Stimulated activated naive CD8-positive, alpha-beta T cell treated with anti-CD3 and anti-CD28 coated beads, Interleukin-15, Interleukin-2, amounts not matched to agents 100 U/mL and 50 U/mL, for 24 hours (primary cell): ENCODE results near the gene AGBL4.
"Not testable (repeated sequence)": the region's sequence is repeated elsewhere in the genome, so short reads cannot be mapped to it uniquely, and the experiment has no call there.

Source experiments
- ATAC-seq: fragments of 150-1000 bp; cut with Tn5 transposase; one replicate; pipeline ENCODE4 v1.10.0; 2021
- DNase-seq: peaks from one replicate; pipeline ENCODE4 v3.0.0; 2021

Gene AGBL4

DNA sequence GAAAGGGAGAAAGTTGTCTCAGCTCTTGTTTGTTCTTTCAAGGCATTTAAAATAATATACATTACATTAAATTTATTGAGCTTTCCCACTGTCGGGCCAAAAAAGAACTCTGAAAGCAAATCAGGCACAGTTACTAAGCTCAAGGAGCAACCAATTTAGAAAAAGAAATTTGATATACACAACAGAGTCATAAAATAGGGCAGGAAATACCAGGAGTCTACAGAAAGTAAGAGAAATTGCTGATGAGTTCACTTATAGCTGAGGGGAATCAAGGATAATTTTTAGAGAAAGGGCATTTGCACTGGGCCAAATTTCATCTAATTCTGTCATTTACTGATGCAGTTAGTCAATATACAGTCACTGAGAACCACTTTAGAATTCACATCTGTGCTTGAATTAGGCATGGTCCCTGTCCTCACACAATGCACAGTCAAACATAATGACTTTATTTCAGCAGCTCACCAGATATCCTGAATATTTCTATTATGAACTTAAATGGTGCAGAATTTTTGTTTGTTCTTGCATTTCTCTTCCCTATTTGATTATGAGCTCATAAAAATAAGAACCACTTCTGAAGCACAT lies 997.4 kb downstream of the AGBL4 start:
- no peak for ATAC-seq
- no peak for DNase-seq

DNA sequence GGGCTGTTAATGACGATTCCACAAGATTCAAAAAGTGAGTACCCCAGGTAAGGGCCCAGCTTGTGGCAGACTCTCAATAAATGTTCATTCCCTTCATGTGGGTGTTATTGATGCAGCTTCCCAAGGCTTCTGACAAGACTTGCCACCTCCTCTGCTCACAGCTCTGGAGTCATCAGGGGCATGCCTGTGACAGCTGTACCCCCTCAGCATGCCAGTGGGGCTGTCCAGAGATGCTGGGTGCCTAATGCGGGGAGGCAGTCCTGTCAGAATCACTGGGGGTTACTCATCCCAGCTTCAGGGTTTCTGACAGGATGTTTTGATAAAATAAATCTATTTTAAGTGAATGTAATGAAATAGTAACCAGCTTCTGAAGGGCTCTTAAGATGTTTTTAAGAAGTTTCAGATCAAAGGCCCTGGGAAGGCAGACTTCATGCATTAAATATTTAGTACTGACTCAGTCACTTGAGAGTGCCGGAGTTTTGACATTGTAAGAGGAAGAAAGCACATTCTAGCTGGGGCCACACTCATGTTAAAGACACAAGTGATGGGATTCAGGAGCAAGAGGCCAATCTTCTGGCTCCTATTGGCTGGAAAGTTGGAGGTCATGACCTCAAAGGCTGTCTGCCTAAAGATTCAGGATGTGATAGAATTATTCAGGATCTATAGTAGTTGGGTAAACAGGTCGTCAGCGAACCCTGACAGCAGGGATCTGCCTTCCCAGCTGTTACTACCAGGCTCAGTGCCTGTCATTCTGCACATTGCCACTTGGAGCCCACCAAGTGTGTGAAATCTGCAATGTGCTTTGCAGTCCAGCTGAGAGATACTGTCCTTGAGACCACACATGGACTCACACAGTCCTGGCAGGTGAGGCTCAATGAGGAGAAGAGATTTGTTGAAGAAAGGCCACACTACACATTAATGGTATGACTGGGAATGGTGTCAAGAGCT lies 1007.5 kb downstream of the AGBL4 start:
- no peak for ATAC-seq
- DNase-seq = no peak

DNA sequence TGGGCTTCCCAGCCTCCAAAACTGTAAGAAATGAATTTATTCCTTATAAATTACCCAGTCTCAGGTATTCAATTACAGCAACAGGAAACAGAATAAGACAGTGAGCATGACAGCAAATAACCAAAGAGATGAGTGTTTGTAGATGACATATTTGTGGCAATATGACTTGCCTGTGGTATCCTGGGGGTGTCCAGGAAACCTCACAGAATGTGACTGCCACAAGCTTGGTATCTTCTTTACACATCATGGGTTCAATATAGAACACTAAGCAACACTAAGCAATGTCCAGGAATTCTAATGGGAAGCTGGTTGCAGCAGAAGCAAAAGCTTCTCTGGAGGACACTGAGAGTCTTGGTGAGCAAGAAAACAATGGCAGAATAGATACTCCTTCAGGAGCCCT lies 1010.7 kb downstream of the AGBL4 start:
- no peak for DNase-seq
- ATAC-seq = no peak

DNA sequence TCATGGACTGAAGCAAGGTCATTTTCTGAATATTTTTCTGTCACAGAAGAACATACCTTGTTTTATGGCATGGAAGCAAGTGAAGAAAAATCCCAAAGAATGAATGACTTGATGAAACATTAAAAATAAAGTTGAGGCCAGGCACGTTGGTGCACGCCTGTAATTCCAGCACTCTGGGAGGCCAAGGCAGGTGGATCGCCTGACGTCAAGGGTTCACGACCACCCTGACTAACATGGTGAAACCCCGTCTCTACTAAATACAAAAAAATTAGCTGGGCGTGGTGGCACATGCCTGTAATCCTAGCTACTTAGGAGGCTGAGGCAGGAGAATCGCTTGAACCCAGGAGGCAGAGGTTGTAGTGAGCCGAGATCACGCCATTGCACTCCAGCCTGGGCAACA lies 1020.8 kb downstream of the AGBL4 start:
- not testable (repeated sequence) for ATAC-seq, DNase-seq

DNA sequence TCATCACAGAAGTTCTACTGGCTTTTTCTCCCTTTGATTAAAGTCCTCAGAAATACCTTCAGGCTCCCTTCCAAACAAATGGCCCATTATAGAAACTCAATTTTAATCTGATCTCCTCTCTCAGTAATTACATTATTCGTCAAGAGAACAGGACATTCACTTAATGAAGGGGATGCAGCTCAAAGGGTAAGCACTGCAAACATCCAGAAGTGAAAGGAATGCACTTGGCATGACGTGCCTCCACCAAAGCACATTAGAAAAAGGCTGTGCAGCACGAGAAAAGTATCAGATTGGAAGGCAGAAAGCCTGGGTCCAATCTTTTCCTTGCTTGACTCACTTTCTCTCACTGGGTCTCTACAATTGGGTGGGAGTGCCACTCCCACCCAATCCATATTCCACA lies 1024.4 kb downstream of the AGBL4 start:
- no peak for ATAC-seq
- DNase-seq = no peak

DNA sequence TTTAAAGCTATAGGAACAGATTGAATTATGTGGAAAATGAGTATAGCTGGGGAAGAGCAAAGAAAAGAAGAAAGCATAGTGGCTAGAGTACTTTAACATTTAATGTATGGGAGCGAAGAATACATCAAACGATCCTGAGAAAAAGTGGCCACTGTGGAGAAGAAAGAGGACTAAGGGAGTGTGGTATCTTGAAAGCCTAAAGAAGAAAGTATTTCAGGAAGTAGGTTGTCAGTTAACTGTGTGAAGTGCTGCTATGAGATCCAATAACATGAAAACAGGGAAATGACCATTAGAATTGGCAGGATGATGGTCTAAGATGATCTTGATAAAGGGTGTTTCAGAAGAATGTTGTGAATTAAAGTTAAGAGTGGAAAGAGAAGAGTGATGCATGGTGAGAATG lies 1027.4 kb downstream of the AGBL4 start:
- DNase-seq (no peak), ATAC-seq (no peak)

DNA sequence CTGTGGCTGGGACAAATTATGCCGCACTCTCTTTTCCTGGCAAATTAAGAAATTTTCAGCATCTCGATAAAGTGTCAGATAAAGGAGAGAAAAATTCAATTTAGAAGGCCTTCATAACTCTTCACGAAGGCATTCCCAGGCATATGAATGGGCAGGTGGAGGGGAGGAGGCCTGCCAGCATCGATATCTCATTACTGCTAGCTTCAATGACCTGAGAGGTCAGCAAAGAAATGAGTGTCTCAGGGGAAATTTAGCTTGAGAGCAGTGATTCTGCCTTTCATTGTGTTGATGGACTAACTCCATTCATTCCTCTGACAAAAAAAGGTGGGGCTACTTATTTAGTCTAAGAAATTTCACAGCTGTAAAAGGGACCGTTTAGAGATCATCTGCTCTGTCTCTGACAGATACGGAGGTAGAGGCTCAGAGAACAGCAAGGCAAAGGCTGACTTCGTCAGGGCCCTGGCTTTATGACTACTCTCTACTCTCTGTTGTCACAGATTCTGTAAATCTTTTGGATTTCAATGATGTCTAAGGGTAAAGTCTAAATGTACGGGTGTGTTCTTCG lies 1035.0 kb downstream of the AGBL4 start:
- DNase-seq (no peak), ATAC-seq (no peak)

DNA sequence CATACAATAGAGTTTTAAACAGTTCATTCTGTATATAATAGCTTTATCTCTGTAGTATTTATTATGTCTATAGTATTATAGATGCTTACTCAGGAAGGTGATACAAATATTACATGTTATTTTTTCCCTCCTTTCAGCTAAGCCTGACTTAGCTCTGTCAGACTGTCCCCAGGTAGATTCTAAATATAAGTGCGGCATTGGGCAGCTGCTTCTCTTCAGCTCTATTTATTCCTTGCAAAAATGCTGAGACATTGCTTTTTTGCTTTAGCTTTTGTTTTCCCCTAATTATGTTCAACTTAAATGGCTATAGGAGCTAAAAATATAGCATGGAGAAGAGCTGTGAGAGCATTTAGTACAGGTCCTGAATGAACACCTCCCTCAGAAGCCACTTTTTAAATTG lies 1043.8 kb downstream of the AGBL4 start:
- ATAC-seq (no peak), DNase-seq (no peak)

DNA sequence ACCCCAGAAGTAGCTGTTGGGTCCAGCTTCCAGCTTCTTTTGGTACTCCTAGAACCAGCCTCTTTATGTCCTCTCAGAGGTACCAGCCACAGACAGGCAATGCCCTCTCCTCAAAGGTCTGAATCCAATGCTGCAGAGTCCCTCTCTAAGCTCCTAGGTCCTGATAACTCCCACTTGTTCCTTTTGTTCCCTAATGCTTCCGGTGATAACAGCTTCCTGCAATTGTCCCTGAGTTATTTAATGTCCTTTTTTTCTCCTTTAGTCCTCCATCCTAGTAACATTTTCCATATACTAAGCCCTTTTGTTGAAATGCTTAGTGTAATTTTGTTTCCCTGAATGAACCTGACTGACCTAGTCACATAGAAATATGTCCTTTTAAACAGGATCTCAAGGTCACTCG lies 1045.3 kb downstream of the AGBL4 start:
- ATAC-seq = no peak
- DNase-seq = no peak

DNA sequence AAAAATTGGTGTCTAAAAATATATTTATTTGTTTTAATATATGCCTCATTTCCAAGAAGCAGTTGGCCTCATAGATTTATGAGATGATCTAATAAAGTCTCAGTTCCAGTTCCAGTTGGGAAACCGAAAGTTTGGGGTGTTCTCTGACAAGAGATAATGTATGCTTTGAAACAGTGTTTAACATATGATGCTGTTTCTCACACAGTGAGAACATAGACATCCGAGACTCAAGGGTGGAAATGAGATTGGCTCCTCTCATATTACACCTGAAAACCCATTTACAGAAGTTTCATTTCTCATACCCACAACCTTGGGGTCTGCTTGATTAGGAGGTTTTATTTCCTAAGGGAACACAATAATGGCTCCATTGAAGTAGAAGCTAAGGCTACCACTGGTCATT lies 1046.5 kb downstream of the AGBL4 start:
- ATAC-seq (no peak), DNase-seq (no peak)

DNA sequence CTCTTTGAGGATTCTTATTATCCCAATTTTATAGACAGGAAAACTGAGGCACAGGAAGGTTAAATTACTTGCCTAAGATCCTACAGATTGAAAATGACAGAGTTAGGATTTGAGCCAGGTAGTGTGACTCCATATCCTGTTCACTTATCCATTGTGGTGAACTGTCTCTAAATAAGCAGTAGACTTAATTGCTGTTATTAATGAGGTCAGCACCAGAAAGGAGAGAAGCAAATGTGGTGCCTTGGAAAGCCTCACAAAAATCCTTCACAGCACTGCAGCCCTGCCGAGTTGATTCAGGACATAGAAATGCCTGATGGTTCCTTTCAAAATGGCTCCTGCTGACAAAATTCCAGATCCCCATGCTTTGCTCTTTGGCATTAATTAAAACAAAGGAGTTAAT lies 1053.8 kb downstream of the AGBL4 start:
- no peak for DNase-seq

DNA sequence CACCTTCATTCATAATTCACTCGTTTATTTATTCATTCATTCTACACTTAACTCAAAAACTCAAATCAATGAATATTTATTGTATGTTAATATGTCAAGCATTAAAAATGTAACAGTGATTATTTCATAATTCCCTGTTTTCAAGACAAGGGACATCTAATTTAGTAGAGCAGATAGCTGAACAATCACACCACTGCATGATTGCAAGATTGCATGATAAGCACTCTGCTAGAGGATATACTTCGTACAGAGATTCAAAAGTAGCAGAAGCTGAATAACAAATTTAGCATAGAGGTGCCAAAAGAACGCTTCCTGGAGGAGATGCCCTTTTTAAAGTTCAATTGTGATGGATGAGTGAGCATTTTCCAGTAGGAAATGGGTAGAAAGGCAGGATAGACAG lies 1056.4 kb downstream of the AGBL4 start:
- no peak for ATAC-seq
- no peak for DNase-seq

More for the DNA sequence above, 1053.8 kb downstream of the AGBL4 start:
- ATAC-seq = no peak

DNA sequence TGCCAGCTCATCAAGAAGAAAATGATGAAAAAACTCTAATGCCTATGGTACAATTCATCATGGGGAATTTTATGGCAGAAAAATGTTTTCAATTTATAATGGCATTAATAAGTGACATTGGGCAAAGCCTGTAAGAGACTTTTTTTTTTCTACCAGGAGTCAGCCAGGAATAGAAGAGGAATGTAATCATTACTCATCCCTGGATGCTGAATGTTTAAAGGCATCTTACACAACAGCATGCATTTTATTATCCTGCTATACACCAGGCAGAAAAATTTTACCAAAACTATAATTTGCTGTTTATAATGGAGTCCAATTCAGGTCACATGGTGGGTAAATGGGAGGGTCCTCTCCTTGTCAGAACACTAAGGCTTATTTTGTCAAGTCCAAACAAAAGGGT lies 1057.2 kb downstream of the AGBL4 start:
- DNase-seq (no peak), ATAC-seq (no peak)

DNA sequence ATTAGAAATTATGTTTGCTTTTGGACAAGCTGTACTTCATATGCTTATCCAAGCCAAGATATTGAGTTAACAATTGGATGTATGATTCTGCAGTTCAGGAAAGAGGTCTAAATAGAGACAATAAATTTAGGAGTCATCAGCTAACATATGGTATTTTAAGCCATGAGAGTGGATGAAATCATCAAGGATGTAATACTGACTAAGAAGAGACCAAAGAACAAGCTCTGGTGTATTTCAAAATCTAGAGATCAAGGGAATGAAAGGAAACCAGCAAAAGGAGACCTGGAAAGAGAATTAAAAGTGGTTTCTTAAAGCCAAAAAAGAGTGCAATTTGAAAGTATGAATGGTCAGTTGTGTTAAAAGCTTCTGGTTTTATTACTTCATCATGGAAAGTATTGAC lies 1063.4 kb downstream of the AGBL4 start:
- ATAC-seq (no peak), DNase-seq (no peak)

DNA sequence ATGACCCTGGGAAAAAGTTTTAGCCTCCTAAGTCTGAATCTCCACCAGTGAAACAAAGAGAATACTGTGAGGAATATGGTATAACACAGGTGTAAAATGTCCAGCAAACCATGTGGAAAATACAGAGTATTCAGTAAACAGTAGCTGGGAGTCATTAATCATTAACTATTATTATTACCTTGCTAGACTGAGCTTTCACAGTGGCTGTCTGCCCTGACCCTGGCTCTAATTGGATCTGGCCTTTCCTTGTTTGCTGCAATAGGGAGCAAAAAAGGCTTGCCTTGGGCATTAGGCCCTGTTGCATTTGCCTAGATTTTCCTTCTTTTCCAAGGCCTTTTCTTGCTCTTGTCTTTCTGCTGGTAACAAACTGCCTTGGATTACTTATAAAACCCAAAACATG lies 1068.0 kb downstream of the AGBL4 start:
- no peak for DNase-seq
- ATAC-seq = no peak

DNA sequence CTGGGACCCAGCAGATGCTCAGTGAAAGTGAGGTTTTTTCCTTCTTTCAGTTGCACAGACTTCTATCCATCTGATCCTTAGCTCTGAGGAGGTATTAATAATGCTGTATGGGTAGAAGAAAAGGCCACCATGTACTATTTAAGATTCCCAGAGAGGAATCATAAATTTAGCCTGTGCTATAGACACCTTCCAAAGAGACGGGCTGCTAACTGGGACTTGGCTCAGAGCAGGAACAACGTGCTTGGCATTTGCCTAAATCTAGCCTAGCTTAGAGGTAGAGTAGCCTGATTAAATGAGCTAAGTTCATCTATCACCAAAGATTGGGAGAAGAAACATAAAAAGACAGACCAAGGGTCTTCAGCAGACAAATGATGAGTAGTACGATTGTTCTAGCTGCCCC lies 1070.1 kb downstream of the AGBL4 start:
- ATAC-seq (no peak), DNase-seq (no peak)

DNA sequence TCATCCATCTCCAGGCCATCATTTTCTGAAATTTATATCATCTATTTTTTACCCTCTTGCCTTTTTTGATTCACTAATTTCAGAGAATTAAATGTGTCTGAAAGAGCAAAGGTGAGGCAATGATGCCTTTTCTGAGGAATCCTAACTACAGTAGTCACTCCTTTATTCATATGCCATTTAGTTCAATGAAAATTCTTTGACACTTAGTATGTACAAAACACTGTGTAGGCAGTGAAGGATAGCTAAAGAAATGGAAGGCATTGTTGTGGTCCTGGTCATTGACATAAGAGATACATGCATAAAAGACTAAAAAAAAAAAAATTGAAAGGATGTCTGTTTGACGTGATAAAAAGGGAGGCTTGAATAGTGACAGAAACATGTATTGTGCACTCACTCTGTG lies 1075.2 kb downstream of the AGBL4 start:
- ATAC-seq = no peak
- no peak for DNase-seq

DNA sequence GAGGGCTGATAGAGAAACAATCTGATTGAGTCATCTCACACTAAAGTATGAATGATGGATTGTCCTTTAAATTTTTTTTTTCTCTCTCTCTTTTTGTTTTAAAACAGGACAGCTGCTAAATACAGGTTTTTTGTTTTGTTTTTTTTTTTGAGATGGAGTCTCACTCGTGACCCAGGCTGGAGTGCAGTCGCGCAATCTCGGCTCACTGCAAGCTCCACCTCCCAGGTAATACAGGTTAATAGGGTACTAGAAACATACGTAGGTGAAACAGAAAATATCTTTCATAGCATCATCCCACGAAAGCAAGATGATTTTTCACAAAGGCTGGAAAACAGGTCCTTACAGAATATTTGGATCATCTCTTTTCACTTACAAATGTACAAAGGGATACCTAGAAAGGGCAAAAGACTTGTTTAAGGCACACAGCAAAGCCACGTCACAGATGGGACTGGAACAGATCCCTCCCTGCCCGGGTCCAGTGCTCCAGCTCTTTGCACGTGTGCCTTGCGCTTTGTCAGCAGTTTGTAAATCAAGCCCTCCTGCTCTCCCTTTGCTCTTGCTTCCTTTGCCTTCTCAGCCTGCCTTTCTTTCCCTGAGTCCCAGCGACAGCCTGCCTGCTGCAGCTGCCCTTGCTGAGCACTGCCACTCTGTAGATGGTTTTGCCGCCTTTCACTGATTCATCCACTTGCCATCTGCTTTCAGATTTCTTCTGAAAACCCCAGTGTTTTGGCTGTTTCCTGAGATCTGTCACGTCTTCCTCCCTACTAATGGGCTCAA lies 1075.8 kb downstream of the AGBL4 start:
- no peak for DNase-seq
- no peak for ATAC-seq

DNA sequence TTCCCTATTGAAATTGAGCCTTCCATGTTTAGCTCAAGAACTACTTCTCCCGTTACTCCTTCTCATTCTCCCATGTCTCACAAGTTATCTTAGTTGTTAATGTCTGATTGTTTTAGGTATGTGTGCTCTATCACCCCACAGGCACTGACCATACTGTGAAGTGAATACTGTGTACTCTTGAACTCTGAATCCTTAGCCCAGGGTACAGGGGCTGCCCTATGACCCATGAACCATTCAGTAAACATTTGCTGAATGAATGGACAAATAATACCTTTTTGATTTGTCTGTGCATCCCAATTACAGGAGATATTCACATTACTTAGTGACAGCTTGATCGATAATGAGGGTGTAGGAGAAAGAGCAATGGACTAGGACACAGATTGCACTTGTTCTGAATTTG lies 1077.7 kb downstream of the AGBL4 start:
- ATAC-seq (no peak), DNase-seq (no peak)

DNA sequence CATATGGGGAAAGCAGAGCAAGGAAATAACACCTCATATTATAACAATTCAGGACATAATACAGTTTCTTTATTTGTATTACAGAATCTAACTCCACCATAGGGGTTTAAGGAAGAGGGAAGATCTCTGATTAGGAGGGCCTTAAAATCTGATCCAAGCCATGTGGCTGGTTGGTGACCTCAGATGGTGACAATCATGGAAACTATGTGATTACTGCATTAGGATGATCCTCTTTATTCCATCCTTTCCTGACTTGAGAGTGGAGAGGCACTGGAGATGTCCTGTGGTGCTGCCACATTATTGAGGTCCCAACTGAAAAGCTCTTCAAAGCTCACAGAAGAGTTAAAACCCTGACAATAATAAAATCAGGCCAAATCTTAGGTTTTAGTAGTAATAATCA lies 1078.9 kb downstream of the AGBL4 start:
- ATAC-seq (no peak), DNase-seq (no peak)

DNA sequence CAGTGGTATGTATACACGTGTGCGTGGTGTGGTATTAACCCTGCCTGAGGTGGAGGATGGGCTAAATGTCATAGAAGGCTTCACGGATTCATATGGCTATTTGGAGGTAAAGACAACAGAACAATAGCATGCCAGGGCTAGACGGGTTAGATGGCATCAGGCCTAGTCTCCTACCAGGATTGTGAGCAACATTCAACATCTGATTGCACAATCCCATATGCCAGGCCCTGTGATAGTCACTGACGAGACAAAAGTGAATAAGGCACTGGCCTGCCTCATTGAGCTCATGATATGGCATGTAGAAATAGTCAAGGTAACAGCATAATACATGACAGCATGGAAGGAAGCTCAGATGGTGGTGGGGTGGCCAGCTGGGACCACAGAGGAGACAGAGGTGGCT lies 1079.9 kb downstream of the AGBL4 start:
- DNase-seq (no peak), ATAC-seq (no peak)

DNA sequence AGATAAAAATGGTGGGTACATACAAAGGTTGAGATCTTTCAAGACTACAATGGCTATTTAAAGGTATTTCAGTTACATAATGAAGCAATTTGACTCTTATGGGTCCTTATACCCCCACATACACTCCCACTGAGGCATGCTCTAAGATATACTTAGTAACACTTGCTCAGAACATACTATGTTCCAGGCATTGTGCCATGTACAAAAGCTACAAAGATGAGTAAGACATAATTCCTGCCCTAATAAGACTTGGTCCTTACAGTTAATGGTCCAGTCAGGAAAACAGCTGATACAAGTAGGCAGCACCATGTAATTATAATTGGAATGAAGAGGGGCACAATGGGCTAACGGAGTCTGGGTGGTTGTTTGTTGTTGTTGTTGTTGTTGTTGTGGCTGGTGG lies 1080.4 kb downstream of the AGBL4 start:
- DNase-seq (no peak), ATAC-seq (no peak)
